IPS DF 6.9 (cell line): ENCODE results near the gene IL12RB1.

Source experiments
- DNase-seq: peaks from one replicate; pipeline ENCODE4 v3.0.0-alpha.2; 2013; ENCODE audit warnings: low read depth, low spot score
- H3K27ac ChIP-seq: one replicate; pipeline ENCODE4 v1.5.1; 2013; ENCODE audit warnings: low read length, control low read depth
- H3K27me3 ChIP-seq: 2 replicates; pipeline ENCODE4 v1.6.1; 2013; ENCODE audit warnings: mild to moderate bottlenecking, low read length; ENCODE audit not compliant: control insufficient read depth, insufficient read depth
- H3K36me3 ChIP-seq: 2 replicates; pipeline ENCODE4 v1.6.1; 2013; ENCODE audit warnings: low read length; ENCODE audit not compliant: control insufficient read depth, insufficient read depth
- H3K4me1 ChIP-seq: 2 replicates; pipeline ENCODE4 v1.6.1; 2013; ENCODE audit warnings: low read length; ENCODE audit not compliant: control insufficient read depth, insufficient read depth
- H3K4me3 ChIP-seq: 2 replicates; pipeline ENCODE4 v1.5.1; 2013; ENCODE audit warnings: mild to moderate bottlenecking, low read length
- H3K9me3 ChIP-seq: 2 replicates; pipeline ENCODE4 v1.6.1; 2013; ENCODE audit warnings: low read length, inconsistent platforms; ENCODE audit not compliant: control insufficient read depth, insufficient read depth
- WGBS: extraction: QIAGEN DNeasy Blood & Tissue Kit; methylation state at CpG from one replicate; pipeline ENCODE4 v1.1.7; 2013; ENCODE audit warnings: mixed read lengths, missing lambda C conversion rate; ENCODE audit not compliant: insufficient read length, insufficient coverage; 5-methylcytosine and 5-hydroxymethylcytosine counted together

The IL12RB1 gene

GRCh38 chr19:18009412-18010066, 77.2 kb downstream of the IL12RB1 start:
- H3K9me3 ChIP-seq = no peaks in the 10 kb centered on the region
- WGBS = no CpG with 5 or more reads among the region's 37 CpGs
- DNase-seq = no peak
- H3K27me3 ChIP-seq = no peaks in the 10 kb centered on the region
- peaks cover 4% of the 10 kb centered on the region; the same call in 1 of the 2 replicates for H3K36me3 ChIP-seq
- no peak overlapping the region for H3K4me3 ChIP-seq
- H3K27ac ChIP-seq = no peak overlapping the region
- peaks cover 3% of the 10 kb centered on the region for H3K4me1 ChIP-seq
